GM10847 (cell line): ENCODE results near the gene CCDC188.

Source experiments
- POLR2A ChIP-seq: IDR thresholded peaks from 2 replicates; pipeline ENCODE4 v1.6.1; 2011; ENCODE audit not compliant: insufficient read length; ENCODE audit errors: extremely low read depth

CCDC188 gene

GRCh38 chr22:20188567-20188877 is 37.7 kb upstream of the CCDC188 start:
- TF ChIP-seq POLR2A: no peak

DNA sequence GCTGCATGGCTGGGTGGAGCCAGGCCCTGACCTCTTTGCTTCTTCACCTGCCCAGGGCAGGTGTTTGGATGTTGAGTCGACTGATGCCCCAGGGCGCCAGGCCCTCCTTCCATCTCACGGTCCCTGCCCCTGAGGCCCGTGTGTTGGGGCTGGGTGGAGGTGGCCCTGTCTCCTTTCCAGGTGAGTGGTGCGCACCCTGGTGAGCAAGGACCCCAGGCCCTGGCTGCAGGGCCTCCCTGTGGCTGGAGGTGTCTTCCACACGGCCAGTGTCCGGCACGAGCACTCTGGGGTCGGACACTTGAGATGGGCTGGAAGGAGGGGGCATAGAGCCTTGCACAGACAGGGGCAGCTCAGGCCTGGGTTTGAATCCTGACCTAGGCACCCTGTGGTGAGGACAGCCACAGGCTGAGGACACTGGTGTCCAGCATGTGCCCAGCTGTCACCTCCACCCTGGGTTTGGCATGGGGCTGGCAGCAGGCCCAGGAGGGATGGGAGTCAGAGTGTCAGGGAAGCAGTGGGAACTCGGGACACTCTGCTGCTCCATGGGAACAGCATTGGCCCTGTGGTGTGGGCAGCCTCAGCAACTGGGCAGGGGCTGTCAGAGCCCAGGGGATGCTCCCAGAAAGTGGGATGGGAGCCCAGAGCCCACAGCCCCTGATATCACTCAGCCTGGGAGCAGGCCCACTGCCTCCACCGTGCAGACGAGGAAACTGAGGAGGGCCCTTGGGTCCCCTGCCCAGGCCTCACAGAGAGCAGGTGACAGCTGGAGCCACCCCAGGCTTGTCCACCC is 37.1 kb upstream of the CCDC188 start:
- no peak for TF ChIP-seq POLR2A

DNA sequence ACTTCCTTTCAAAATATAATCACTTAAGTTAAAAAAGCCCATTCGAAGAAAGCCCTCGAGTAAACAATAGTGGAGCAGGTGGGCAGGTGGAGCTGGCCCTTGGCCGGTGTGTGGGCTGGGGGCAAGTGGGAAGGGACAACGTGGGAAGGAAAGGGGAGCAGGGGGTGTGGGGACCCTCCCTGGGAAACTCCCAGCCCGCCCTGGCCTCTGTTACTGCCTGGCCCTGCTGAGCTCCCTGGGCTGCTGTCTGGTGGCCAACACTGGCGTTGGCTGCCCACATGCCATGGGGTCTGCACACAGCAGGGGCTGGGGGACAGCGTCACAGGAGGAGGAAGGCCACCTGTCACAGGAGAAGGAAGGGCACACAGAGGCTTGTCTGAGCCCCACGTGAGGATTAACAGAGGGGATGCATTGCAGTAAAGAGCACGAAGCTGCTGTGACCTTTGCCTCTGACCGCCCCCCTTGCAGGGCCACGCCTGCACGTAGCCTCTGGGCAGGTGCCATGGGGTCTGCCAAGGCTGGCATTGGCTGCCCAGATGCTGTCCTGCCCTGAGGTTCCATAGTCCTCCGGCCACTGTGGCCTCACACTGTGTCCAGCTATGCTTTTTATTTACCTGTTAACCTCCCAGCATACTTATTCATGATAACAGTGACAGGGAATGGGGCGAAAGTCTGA is 36.2 kb upstream of the CCDC188 start:
- TF ChIP-seq POLR2A: no peak

DNA sequence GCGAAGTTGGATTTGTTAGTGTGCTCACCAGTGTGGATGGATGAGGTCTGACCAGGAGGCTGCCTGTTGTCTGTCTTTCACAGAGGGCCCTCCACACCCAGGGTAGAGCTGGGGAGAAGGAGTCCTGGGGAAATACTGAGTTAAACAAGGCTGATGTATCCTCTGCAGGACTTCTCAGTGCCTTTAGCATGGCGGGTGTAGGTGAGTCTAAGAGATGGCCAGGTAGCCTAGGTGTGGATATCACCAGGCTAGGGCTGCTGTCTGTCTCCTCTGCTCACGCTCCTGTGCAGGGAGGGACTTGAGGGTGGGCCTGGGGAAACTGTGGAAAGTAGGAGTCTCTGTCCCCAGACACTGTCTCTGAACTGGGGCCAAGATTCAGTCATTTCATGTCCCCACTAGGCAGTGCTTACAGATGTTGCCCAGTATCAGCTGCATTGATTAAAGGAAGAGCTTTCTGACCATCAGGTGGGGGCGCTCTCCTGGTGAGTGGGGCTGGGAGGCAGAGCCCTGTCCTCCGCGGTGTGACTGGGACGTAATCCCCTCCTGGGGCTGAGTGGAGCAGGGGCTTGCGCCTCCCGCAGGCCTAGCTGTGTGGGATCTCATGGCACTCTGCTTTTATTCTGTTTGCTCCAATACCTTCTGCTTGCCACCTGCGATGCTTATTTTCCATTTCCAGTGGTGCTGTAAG is 35.5 kb upstream of the CCDC188 start:
- TF ChIP-seq POLR2A: no peak

GRCh38 chr22:20185750-20186149 is 34.9 kb upstream of the CCDC188 start:
- TF ChIP-seq POLR2A: no peak

DNA sequence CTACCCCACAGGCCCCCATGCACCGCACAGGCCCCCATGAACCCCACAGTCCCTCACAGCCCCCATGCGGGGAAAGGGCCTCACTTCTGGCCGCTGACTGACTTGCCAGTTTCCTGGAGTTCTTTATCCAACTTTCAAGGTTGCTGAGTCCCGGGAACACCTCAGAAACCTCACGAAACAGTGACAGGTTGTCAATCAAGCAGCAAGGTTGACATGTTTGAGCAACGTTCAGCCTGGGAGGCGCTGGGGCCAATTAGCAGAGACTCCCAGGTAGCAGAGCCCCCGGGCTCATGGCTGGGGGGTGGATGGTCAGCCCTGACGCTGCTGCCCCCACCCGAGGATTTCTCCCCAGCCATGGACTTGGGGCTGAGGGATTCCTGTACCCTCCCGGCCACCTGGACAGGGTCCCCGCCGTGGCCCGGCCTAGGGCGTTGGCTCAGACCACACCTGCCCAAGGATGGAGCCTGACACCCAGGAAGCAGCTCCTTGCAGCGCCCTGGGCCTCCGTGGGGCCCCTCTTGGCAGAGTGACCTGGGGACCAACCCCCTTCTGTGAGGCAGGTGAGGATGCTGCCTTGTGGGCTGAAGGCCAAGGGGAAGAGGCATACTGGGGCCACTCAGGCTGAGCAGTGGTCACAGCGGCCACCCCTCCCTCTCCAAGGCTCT is 33.8 kb upstream of the CCDC188 start:
- TF ChIP-seq POLR2A: no peak

- no peak for TF ChIP-seq POLR2A
Observed at GRCh38 chr22:20183823-20184222, 33.0 kb upstream of the CCDC188 start.

- TF ChIP-seq POLR2A: no peak
Observed at GRCh38 chr22:20183101-20183500, 32.2 kb upstream of the CCDC188 start.

GRCh38 chr22:20182365-20182764 is 31.5 kb upstream of the CCDC188 start:
- no peak for TF ChIP-seq POLR2A

GRCh38 chr22:20181884-20182236 is 31.0 kb upstream of the CCDC188 start:
- no peak for TF ChIP-seq POLR2A

- TF ChIP-seq POLR2A: no peak
Observed at GRCh38 chr22:20181194-20181883, 30.5 kb upstream of the CCDC188 start.

GRCh38 chr22:20180640-20181039 is 29.8 kb upstream of the CCDC188 start:
- TF ChIP-seq POLR2A: no peak

DNA sequence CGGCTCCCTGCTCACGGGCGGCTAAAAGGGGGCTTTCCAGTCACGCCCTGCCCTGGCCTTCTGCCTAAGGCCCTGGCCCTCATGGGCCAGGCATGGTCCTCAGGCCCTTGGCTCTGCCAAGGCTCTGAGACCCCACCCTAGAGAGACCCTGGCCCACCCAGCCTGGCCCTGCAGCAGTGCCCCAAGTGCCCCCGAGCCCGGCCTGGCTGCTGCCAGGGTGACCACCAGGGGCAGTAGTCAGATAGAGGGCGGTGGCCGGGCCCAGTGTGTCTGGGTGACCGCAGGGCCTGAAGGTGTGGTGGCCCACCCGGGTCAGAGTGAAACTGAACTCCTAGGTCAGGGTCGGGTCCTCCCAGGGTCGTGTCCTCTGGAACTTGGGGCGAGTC is 29.4 kb upstream of the CCDC188 start:
- no peak for TF ChIP-seq POLR2A

GRCh38 chr22:20179455-20180244 is 28.8 kb upstream of the CCDC188 start:
- TF ChIP-seq POLR2A: no peak

GRCh38 chr22:20178915-20179227 is 28.0 kb upstream of the CCDC188 start:
- no peak for TF ChIP-seq POLR2A
